ENCODE results near the gene TYW1.
"Not testable (repeated sequence)": the region's sequence is repeated elsewhere in the genome, so short reads cannot be mapped to it uniquely, and the experiment has no call there.

The TYW1 gene

DNA sequence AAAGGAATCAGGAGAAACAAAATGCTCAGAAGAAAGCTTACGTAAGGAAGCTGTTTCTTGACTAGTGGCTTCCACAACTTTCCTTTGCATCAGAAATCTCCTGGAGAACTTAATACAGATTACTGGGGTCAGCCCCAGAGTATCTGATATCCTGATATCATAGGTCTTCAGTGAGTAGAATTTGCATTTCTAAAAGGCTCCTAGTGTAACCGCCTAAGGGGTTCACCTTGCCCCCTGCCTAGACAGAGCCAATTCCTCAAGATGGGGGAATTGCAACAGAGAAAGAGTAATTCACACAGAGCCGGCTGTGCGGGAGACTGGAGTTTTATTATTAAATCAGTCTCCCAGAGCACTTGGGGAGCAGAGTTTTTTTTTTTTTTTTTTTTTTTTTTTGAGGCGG, 251.7 kb downstream of the TYW1 start:
- DNase-seq (ENCODE audit: low spot score): not testable (repeated sequence)

DNA sequence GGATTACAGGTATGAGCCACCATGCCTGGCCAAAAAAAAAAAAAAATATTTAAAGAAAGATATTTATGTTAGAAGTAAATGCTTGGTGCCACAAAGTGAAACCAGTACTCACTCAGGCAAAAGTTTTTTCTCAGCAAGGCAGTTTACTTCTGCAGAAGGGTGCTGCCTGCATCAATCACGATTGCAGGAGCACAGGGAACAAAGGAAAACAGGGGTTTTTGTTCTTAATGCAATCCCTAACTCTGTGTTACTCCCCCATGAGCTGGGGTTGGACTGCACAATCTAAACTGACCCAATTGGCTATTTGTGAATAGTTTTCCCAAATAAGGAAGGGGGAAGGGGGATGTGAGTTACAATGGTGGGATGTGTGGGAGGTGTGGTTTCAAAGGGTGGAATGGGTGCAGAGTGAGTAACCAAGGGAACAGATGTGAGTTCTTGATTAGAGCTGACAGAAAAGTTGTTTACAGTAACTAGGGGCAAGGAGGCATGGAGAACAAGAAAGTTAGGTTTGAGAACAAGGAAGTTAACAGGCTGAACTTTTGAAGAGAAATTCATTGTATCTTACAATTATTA, 255.4 kb downstream of the TYW1 start:
- DNase-seq (ENCODE audit: low spot score): no peak

DNA sequence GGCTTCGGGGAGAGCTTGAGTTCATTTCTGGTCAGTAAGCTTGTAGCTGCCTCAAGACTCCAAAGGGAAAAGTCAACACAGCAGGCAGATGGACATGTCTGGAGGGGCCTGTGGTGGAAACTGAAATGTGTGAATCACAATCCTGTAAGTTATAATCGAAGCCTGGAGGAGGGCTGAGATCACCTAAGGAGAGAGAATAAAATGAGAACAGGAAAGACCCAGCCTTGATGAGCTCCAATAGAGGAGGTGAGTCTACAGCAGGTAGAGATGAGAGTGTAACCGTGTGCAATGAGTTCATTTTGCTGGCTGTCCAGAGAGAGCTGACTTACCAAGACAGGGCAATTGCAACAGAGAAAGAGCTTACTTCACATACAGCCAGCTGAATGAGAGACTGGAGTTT, 258.4 kb downstream of the TYW1 start:
- DNase-seq (ENCODE audit: low spot score): not testable (repeated sequence)

DNA sequence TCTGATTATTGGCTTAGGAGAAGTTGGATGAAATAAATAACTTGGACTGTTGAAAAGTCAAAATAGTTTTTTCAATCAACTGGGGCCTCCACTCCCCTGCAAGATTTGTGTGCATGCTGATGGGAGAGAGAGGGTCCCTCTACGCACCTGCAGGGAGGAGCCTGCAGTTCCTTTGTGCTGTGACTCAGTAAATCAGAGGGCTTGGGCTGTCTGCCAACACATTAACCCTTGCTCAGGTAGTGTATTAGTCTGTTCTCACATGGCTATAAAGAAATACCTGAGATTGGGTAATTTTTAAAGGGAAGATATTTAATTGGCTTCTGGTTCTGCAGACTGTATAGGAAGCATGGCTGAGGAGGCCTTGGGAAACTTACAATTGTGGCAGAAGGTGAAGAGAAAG, 261.1 kb downstream of the TYW1 start:
- not testable (repeated sequence) for DNase-seq (ENCODE audit: low spot score)

DNA sequence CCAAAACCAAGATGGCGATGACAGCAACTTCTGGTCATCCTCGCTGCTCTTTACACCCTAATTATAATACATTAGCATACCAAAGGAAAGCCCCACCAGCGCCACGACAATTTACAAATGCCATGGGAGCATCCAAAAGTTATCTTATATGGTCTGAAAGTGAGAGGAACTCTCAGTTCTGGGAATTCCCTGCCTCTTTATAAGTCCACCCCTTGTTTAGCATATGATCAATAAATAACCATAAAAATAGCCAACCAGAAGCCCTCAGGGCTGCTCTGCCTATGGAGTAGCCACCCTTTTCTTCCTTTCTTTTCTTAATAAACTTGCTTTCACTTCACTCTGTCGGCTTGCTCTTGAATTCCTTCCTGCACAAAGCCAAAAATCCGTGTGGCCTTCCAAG, 262.7 kb downstream of the TYW1 start:
- DNase-seq (ENCODE audit: low spot score): not testable (repeated sequence)

DNA sequence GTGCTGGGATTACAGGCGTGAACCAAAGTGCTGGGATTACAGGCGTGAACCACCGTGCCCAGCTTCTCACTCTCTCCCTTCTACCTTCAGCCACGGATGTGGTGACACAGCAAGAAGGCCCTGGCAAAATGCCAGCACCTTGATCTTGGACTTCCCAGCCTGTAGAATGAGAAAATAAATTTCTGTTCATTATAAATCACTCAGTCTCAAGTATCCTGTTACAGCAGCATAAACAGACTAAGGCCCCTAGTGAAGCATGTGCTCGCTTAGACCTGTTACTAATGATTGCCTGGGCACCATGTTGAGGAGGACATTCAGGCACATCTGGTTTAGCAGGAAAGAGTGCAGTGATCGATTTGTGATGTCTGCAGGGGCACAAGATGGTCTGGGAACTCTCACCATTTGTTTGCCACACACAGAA, 263.5 kb downstream of the TYW1 start:
- not testable (repeated sequence) for DNase-seq (ENCODE audit: low spot score)

DNA sequence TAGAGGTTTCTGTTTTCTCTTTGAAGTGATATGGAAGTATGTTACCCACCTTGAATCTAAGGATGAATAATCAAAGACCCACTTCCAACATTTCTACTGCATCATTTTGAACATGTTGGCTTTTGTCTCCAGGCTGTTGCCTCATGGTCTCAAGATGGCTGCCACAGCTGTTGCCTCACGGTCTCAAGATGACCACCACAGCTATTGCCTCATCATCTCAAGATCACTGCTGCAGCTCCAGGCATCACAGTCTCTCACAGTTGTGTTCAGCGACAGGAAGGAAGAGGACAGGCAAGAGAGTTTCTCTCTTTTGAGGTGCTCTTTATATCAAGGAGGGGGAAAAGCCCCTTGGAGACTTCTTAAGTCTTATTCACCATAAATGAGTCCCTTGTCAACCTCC, 267.4 kb downstream of the TYW1 start:
- not testable (repeated sequence) for DNase-seq (ENCODE audit: low spot score)

DNA sequence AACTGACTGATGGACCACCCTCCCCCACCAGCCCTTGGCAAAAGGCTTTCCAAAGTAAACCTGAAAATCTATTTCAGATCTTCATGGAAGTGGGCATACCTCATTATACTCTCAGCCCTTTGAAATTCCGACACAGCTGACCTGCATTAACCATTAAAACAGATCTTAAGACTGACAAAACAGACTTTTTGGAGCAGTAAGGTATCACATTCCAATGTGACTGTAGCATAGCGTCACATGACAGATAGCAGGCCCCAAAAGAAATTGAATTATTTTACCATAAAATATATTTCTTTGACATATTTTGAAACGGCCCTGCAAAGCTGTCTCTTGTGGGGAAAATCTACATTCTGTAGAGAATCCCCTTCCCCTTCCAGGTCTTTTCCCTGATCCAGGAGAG, 269.4 kb downstream of the TYW1 start:
- DNase-seq (ENCODE audit: low spot score): not testable (repeated sequence)

DNA sequence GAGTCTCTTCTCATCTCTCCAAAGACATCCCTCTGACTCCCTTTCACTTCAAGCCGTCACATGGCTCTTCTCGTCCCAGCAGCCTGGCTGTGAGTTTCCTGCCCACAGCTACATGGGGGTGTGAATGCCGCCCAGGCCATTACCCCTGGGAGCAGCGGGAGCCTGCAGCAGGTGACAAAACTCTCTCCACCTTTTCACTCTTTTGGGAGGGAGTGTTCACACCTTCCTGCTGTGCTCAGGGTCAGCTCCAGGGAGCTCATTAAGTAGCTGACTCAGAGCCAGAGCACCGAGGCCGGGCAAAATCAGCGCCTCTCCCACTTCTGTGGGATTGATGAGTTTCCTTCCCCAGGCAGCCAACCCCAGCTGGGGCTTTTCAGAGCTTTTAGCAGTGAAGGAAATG, 271.3 kb downstream of the TYW1 start:
- no peak for DNase-seq (ENCODE audit: low spot score)

DNA sequence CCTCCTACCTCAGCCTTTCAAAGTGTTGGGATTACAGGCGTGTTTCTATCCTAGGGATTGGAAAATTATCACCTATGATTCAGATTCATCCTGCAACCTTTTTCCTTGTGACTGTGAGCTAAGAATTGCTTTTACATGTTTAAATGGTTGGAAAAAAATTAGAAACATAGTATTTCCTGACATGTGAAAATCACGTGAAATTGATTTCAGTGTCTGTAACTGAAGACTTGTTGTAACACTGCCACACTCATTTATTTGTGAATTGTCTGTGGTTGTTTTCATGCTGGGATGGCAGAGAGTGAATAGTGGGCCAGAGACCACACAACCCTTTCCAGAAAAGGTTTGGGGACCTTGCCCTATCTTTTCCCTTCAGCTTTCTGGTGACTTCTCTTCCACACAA, 273.3 kb downstream of the TYW1 start:
- DNase-seq (ENCODE audit: low spot score): not testable (repeated sequence)

Data from COLO829 (cell line).